Neural progenitor cell (in vitro differentiated cells): ENCODE results near the gene ERBB4.

ENCODE experiments used
- CTCF ChIP-seq: fragments of 200-600 bp; sonication (generic); IDR thresholded peaks from 2 replicates; pipeline ENCODE4 v1.5.1; 2017; ENCODE audit warnings: antibody characterized with exemption, mild to moderate bottlenecking
- EZH2 ChIP-seq: fragments of 200-600 bp; sonication (generic); IDR thresholded peaks from 2 replicates; pipeline ENCODE4 v1.6.1; 2017; ENCODE audit warnings: antibody characterized with exemption, mild to moderate bottlenecking, moderate library complexity
- EZH2phosphoT487 ChIP-seq: fragments of 200-600 bp; sonication (generic); IDR thresholded peaks from 2 replicates; pipeline ENCODE4 v1.6.1; 2017; ENCODE audit warnings: antibody characterized with exemption

GRCh38 chr2:211724933-211725332 lies 813.7 kb downstream of the ERBB4 start:
- TF ChIP-seq EZH2 (no peak), CTCF (no peak), EZH2phosphoT487 (no peak)
